Large intestine (tissue), 3 donors: ENCODE measurements around the gene CCDC51. TPM values are rescaled to one million over a fixed set of nuclear protein-coding genes. Genes with fewer than 3 reads are reported as not detected.

ENCODE experiments used
- DNase-seq, 2 donors: peaks; one replicate each; pipeline versions ENCODE4 v3.0.0 to v3.0.0-alpha.2; 2013
- H3K27ac ChIP-seq: one replicate; pipeline ENCODE4 v1.5.1; 2013; ENCODE audit warnings: low read length
- H3K27me3 ChIP-seq: 2 replicates; pipeline ENCODE4 v1.6.1; 2013; ENCODE audit warnings: low read length; ENCODE audit not compliant: control insufficient read depth, insufficient read depth
- H3K36me3 ChIP-seq: 2 replicates; pipeline ENCODE4 v1.6.1; 2013; ENCODE audit warnings: low read length; ENCODE audit not compliant: control insufficient read depth, insufficient read depth
- H3K4me1 ChIP-seq: one replicate; pipeline ENCODE4 v1.6.1; 2013; ENCODE audit warnings: low read length; ENCODE audit not compliant: control insufficient read depth, insufficient read depth
- H3K4me3 ChIP-seq: one replicate; pipeline ENCODE4 v1.5.1; 2013; ENCODE audit warnings: low read length
- H3K9me3 ChIP-seq: one replicate; pipeline ENCODE4 v1.6.1; 2013; ENCODE audit warnings: mild to moderate bottlenecking, low read depth, low read length, moderate library complexity; ENCODE audit not compliant: control insufficient read depth
- WGBS: methylation state at CpG from one replicate; pipeline ENCODE4 v1.1.5; 2013; ENCODE audit warnings: low lambda C conversion rate; ENCODE audit not compliant: insufficient coverage; 5-methylcytosine and 5-hydroxymethylcytosine counted together
- polyA plus RNA-seq: library from polyadenylated mRNA; unstranded; fragments of 120-200 nt; gene quantifications from one replicate; pipeline ENCODE4 v1.2.1, GENCODE V29; 2013

The CCDC51 gene
- polyA plus RNA-seq, 1 donor: 19.0 TPM

DNA sequence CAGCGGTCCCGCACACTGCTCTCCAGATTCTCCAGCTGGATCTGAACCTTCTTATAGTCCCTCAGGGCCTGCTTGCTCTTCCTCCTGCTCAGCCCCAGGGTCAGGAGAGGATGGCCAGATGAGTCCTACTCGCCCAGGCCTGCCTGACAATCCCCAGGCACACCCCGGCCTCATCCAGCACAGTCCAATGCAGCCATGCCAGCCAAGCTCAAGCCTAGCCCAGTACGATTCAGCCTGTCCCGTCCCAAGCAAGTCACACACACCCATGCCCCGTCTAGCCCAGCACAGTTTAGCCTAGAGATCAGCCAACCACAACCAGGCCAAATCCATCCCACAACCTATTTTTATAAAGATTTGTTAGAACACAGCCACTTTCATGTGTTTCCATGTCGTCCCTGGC lies 26.8 kb downstream of the CCDC51 start:
- no peak for DNase-seq

DNA sequence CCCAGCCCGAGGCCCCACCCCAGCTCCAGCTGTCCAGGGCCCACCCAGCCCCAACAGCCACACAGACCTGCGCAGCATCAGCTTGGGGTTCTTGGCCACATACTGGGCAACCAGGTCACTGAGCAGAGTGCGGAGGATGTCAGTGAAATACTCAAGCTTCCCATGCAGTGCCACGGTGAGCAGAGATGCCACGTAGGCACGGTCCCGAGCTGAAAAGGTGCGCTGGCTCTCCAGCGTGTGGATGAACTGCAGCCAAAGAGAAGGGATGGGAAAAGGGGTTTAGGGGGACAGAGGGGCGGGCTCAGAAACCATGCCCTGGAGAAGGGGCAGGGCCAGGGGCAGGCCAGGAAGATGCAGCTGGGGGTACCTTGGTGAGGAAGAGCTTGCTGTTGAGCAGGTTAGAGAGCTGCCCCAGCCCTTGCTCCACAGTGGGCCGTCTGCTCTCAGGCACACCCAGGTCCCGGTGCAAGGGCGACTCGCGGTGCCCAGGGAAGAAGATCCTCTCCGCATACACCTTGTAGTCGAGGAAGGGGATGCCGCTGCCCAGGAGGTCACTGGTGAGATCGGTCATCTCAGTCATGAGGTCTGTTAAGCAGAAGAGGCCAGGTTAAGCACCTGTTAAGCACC lies 27.4 kb downstream of the CCDC51 start:
- H3K9me3 ChIP-seq: no peaks in the 10 kb centered on the region
- H3K36me3 ChIP-seq: peaks cover 99% of the 10 kb centered on the region
- DNase-seq: no peak
- no peak overlapping the region for H3K27ac ChIP-seq
- no peaks in the 10 kb centered on the region for H3K4me1 ChIP-seq
- H3K4me3 ChIP-seq: no peak overlapping the region
- no peaks in the 10 kb centered on the region for H3K27me3 ChIP-seq
- no CpG with 5 or more reads among the region's 19 CpGs for WGBS

More for the DNA sequence above, 26.8 kb downstream of the CCDC51 start:
- H3K9me3 ChIP-seq: no peaks in the 10 kb centered on the region
- no peaks in the 10 kb centered on the region for H3K27me3 ChIP-seq
- no peaks in the 10 kb centered on the region for H3K4me1 ChIP-seq
- H3K36me3 ChIP-seq: peaks cover 99% of the 10 kb centered on the region
- no peak overlapping the region for H3K4me3 ChIP-seq
- H3K27ac ChIP-seq: no peak overlapping the region
- WGBS: no CpG with 5 or more reads among the region's 8 CpGs

DNA sequence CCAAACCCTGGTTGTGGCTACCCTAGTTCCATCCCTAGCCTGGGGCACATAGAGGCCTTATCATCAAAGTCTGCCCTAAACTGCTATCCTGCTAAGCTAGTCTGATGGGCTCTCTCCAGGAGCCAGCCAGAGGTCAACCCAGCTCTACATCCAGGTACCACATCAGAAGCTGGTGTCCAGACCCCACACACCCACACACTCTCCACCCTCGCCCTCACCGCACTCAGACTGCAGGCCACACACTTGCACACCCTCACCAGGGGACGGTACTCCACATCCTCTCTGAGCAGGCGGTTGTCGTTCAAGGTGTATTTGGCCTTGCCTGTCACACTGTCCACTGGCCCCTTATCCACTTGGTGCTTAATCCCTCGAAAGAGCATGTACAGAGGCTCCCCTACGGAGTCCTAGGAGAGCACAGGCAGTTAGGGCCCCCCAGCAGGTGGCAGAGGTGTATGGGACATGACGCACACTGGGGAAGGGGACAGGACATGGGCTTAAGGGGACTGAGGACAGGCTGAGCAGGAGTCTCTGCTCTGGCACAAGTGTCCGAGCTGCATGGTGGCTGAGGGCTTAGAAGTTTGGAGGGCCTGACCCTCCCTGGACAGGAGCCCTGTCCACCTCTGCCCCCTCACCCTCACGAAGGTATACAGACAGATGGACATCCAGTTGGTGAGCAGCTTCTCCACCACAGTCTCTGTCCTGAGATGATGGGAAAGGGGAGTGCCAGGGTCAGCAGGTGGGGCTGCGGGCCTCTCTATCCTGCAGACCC lies 28.1 kb downstream of the CCDC51 start:
- peaks cover 99% of the 10 kb centered on the region for H3K36me3 ChIP-seq
- no peaks in the 10 kb centered on the region for H3K27me3 ChIP-seq
- no peak for DNase-seq
- H3K9me3 ChIP-seq: no peaks in the 10 kb centered on the region
- WGBS: no CpG with 5 or more reads among the region's 11 CpGs
- H3K4me3 ChIP-seq: no peak overlapping the region
- H3K27ac ChIP-seq: no peak overlapping the region
- H3K4me1 ChIP-seq: no peaks in the 10 kb centered on the region

DNA sequence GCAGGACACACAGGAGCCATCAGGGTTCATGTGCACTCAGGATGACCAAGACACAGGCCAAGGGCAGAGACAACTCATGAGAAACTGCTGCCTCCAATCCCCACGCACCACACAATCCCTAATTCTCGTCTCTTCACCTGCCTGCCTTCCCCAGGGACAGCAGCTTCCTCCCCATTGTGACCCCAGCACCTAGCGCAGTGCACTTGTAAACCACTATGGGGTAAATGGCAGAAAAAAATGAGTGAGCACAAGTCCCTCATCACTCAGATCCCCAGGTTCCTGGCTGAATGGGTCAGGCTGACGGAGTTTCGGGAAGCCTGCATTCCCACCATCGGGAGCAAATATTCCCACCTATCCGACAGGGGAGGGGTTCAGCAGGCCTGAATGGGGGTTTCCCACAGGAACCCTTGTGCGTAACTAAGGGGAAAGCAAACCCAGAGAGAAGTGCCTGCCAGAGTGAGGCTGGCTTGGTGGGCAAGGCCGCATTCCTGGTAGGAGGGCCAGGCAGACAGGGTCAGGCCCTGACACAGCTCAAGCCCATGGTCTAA lies 28.8 kb downstream of the CCDC51 start:
- Histone ChIP-seq H3K36me3 (peaks cover 99% of the 10 kb centered on the region), H3K4me3 (no peak overlapping the region), H3K27ac (no peak overlapping the region), H3K27me3 (no peaks in the 10 kb centered on the region), H3K9me3 (no peaks in the 10 kb centered on the region), H3K4me1 (no peaks in the 10 kb centered on the region)
- DNase-seq: no peak
- whole genome bisulfite sequencing: no CpG with 5 or more reads among the region's 9 CpGs

DNA sequence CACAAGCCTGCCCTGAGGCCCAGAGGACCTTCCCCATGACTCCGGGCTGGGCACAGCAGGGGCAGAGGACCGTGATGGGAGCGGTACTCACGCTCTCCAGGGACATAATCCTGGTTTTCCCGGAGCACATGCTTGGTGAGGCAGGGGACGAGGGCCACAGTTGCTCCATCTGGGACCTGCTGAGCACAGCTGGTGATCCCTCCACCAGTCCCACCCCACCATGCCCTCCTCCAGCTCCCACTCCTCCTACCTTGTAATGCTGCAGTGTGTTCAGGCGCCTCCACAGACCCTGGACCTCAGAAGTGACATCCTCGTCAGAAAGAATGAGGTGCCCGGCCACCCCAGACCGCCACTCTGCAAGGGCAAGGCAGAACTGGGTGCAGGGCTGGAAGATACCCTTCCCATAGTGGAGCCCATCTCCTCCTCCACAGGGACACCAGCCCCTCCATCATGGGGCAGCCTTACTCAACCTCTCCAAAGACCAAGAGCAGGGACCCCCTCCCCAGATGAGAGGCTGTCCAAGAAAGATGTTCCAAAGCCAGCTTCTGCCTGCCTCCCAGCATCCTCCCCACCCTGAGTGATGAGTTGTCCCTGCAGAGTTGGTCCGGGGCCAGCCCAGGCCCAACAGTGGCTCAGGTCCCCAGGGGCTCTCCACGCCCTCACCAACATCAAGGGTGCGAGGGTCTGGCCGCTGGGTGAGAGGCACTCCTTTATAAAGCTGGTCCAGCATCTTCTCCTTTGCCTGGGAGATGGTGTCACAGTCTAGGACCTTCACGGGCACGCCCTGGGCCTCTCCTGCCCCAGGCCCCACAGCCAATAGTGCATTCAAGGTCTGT lies 29.5 kb downstream of the CCDC51 start:
- no peak for DNase-seq
- no peaks in the 10 kb centered on the region for H3K9me3 ChIP-seq
- no peaks in the 10 kb centered on the region for H3K27me3 ChIP-seq
- H3K36me3 ChIP-seq: peaks cover 99% of the 10 kb centered on the region
- H3K4me1 ChIP-seq: no peaks in the 10 kb centered on the region
- H3K27ac ChIP-seq: no peak overlapping the region
- H3K4me3 ChIP-seq: no peak overlapping the region
- WGBS: no CpG with 5 or more reads among the region's 16 CpGs

DNA sequence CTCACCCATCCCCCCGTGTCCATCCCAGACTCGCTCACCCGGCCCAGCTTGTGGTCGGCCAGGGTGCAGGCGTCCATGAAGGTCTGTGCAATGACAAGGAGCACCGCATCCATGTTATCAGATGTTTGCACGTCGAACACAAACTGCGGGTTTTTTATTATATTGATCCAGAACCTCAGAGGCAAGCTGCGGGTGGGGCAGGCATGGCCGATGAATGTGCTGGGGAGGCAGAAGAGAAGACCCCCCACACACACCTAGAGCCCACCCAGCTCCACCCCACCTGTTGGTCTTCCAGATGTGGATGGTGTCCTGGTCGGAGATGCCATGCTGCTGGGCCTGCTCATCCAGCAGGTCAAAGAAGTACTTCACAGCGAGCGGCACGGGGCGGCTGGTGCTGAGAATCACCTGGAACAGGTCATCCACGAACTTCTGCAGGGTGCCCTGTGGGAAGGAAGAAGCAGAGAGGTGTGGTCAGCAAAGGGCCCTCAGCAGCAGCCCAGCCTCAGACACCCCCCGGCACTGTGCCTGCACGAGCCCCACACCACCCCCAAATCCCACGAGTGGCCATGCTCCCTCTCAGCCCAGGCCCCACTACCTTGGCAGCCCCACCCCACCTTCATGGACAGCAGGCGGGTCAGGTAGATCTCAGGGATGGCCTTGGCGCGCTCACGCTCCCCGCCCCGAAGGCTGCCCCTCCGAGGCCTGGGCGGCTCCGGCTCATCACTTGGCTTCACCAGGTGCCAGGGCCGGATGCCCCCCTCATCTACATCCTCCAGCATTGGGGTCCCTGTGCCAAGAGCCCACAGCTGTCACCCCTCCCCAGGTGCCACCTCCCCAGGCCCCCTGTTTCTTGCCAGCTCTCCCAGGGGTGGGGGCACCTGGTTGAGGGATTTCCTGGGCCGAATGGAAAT lies 30.4 kb downstream of the CCDC51 start:
- DNase-seq: no peak
- H3K27me3 ChIP-seq: no peaks in the 10 kb centered on the region
- H3K4me3 ChIP-seq: no peak overlapping the region
- H3K4me1 ChIP-seq: no peaks in the 10 kb centered on the region
- WGBS: no CpG with 5 or more reads among the region's 31 CpGs
- no peaks in the 10 kb centered on the region for H3K9me3 ChIP-seq
- no peak overlapping the region for H3K27ac ChIP-seq
- H3K36me3 ChIP-seq: peaks cover 99% of the 10 kb centered on the region

DNA sequence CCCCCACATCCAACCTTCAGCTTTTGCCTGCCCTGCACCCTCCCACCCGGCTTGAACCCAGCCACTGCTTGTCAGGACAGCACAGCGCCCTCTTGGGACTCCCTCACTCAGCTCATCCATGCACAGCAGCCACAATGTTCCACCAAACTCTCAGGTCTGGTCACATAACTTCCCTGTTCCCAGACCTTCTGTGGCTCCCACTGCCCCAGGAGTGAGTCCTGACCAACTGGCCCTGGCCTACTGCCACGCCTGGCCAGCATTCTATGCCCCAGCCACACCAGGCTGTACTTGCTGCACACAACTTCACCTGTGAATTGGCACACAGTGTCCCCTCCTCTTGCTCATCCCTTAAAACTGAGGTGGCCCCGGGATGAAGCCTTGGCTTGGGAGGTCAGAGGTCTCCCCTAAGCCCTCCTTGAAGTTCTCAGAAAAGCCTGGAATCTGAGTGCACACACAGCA lies 31.1 kb downstream of the CCDC51 start:
- peaks cover 99% of the 10 kb centered on the region for H3K36me3 ChIP-seq

DNA sequence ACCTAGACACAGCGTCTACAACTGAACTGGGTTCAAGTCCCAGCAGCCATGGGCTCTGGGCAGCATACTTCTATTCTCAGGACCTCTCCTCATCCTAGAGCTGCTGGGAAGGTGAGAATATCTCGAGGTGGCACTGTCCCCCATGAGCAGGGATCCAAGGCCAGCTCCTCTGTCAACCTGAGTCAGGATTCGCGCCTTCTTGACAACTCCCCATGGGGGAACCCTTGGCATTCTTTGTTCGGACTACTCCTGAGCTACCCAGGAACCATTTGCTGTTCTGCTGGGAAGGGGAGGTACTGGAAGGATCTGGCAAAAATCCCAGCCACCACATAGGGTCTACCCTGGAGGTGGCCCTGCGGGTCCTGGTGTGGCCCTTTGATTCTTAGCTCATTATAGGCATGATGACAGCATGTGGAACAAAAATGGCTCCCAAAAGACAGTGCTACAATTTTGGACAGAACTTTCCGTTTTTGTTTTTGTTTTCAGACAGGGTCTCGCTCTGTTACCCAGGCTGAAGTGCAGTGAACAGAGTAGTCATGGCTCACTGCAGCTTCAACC lies 32.3 kb downstream of the CCDC51 start:
- Histone ChIP-seq H3K4me1 (no peaks in the 10 kb centered on the region), H3K27ac (no peak overlapping the region), H3K27me3 (no peaks in the 10 kb centered on the region), H3K36me3 (peaks cover 97% of the 10 kb centered on the region), H3K4me3 (no peak overlapping the region), H3K9me3 (no peaks in the 10 kb centered on the region)
- no peak for DNase-seq
- no CpG with 5 or more reads among the region's 8 CpGs for WGBS

More for the DNA sequence above, 31.1 kb downstream of the CCDC51 start:
- Histone ChIP-seq H3K27ac (no peak overlapping the region), H3K9me3 (no peaks in the 10 kb centered on the region), H3K4me3 (no peak overlapping the region), H3K4me1 (no peaks in the 10 kb centered on the region), H3K27me3 (no peaks in the 10 kb centered on the region)
- no peak for DNase-seq
- no CpG with 5 or more reads among the region's 4 CpGs for WGBS
